Naive B cell (primary cell): Measurements from ENCODE around the gene LKAAEAR1. TPM values are rescaled to one million over a fixed set of nuclear protein-coding genes. Genes with fewer than 3 reads are reported as not detected.

Source experiments
- ATAC-seq, 2 donors: fragments of 150-1000 bp; cut with Tn5 transposase; 2 replicates each; pipeline ENCODE4 v1.10.0; 2021; ENCODE audit warnings: low read depth in 2 of 2, mild to moderate bottlenecking in 2 of 2, moderate library complexity in 2 of 2
- DNase-seq: peaks from one replicate; pipeline ENCODE4 v3.0.0; 2022
- H3K27ac Mint-ChIP-seq, 6 donors: one replicate each; pipeline ENCODE4 v1.8.0; 2020 to 2022; ENCODE audit warnings: mild to moderate bottlenecking in 6 of 6, mixed read lengths in 6 of 6, moderate library complexity in 5 of 6, inconsistent platforms in 2 of 6
- H3K27me3 Mint-ChIP-seq, 3 donors: one replicate each; pipeline ENCODE4 v1.8.0; 2021 to 2022; ENCODE audit warnings: mixed read lengths in 3 of 3, mild to moderate bottlenecking in 1 of 3
- H3K36me3 Mint-ChIP-seq, 2 donors: one replicate each; pipeline ENCODE4 v1.8.0; 2020 to 2022; ENCODE audit warnings: mixed read lengths in 2 of 2, inconsistent platforms in 1 of 2, mild to moderate bottlenecking in 1 of 2
- H3K4me1 Mint-ChIP-seq, 3 donors: one replicate each; pipeline ENCODE4 v1.8.0; 2020 to 2022; ENCODE audit warnings: mixed read lengths in 3 of 3, inconsistent platforms in 1 of 3, mild to moderate bottlenecking in 1 of 3, moderate library complexity in 1 of 3
- H3K4me3 Mint-ChIP-seq, 8 donors: one replicate each; pipeline ENCODE4 v1.8.0; 2020 to 2022; ENCODE audit warnings: mild to moderate bottlenecking in 8 of 8, mixed read lengths in 8 of 8, moderate library complexity in 8 of 8, inconsistent platforms in 2 of 8
- H3K9me3 Mint-ChIP-seq, 7 donors: one replicate each; pipeline ENCODE4 v1.8.0; 2020 to 2022; ENCODE audit warnings: mixed read lengths in 7 of 7, mild to moderate bottlenecking in 5 of 7, inconsistent platforms in 2 of 7, moderate library complexity in 1 of 7
- polyA plus RNA-seq, 6 donors: library from polyadenylated mRNA; unstranded; fragments of 300-500 nt; fragmentation: Illumina TruSeq; gene quantifications; one replicate each; pipeline ENCODE4 v1.2.3, GENCODE V29; 2021; ENCODE audit warnings: low read depth in 6 of 6

The LKAAEAR1 gene
- polyA plus RNA-seq, 6 donors from 2014 or later: 0.47 TPM; not detected in 5

DNA sequence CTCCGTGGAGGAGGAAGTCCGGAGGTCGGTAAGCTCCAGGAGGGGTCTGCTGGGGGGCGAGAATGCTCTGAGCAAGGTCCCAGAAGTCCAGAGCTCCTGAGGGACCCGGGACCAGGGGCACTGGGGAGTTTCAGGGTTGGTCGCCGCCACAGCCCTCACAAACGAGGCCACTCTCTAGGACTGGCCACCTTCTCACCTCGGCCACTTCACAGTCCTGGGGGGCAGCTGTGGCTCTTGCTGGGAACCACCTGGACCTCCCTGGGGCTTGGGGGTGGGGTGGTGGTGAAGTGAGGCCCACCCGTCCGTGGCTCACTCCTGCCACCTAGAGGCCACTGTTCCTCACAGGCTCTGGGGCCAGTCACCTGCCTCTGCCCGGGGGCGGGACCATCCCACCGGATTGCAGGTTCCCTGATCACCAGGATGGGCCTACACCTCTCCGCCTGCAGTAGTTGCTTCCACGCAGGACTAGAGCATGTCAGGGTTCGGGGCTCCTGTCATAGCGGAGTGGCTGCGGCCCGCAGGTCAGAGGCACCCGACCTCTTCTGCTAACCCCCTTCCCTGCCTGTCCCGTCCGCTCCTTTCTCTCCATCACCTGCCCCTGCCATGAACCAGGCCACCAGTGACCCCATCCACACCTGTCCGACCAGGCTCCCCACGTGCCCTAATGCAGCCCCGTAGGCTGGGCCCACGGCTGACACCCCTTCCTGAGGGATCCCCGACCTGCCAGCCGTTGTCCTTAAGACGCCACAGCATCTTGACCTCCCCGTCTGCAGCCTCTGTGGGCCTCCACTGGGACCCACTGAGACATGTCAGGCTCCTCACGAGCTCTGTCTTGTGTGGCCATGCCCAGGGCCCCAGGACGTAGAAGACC is 26.3 kb downstream of the LKAAEAR1 start:
- Mint-ChIP-seq H3K36me3 (no peaks in the 10 kb centered on the region), H3K4me1 (peaks cover 13 to 31% (median 20%) of the 10 kb centered on the region in 3 donors), H3K4me3 (peak overlapping the region in 7 of 8 donors; percentile 32 to 63 (median 55)), H3K27ac (peak overlapping the region in 3 of 6 donors; percentile 60 to 74 (median 67)), H3K27me3 (peaks cover 5 to 37% (median 22%) of the 10 kb centered on the region in 3 donors), H3K9me3 (no peaks in the 10 kb centered on the region)
- DNase-seq: peak; percentile 69
- ATAC-seq: peak; percentile 82 to 86

GRCh38 chr20:64056889-64057627 is 27.1 kb downstream of the LKAAEAR1 start:
- H3K9me3 Mint-ChIP-seq: no peaks in the 10 kb centered on the region
- peak overlapping the region in 3 of 6 donors; percentile 38 to 67 (median 60) for H3K27ac Mint-ChIP-seq
- H3K4me3 Mint-ChIP-seq: peak overlapping the region in 6 of 8 donors; percentile 20 to 60 (median 56)
- ATAC-seq (peak; percentile 12 to 27), DNase-seq (no peak)
- H3K4me1 Mint-ChIP-seq: peaks cover 13 to 32% (median 20%) of the 10 kb centered on the region in 3 donors
- peaks cover 5 to 43% (median 26%) of the 10 kb centered on the region in 3 donors for H3K27me3 Mint-ChIP-seq
- H3K36me3 Mint-ChIP-seq: no peaks in the 10 kb centered on the region

- H3K27ac Mint-ChIP-seq: no peak overlapping the region
- no peaks in the 10 kb centered on the region for H3K36me3 Mint-ChIP-seq
- no peak overlapping the region for H3K4me3 Mint-ChIP-seq
- peaks cover 13 to 32% (median 20%) of the 10 kb centered on the region in 3 donors for H3K4me1 Mint-ChIP-seq
- DNase-seq (no peak), ATAC-seq (no peak)
- H3K27me3 Mint-ChIP-seq: peaks cover 5 to 47% (median 31%) of the 10 kb centered on the region in 3 donors
- H3K9me3 Mint-ChIP-seq: no peaks in the 10 kb centered on the region
Observed at GRCh38 chr20:64056639-64056888, 27.6 kb downstream of the LKAAEAR1 start.

DNA sequence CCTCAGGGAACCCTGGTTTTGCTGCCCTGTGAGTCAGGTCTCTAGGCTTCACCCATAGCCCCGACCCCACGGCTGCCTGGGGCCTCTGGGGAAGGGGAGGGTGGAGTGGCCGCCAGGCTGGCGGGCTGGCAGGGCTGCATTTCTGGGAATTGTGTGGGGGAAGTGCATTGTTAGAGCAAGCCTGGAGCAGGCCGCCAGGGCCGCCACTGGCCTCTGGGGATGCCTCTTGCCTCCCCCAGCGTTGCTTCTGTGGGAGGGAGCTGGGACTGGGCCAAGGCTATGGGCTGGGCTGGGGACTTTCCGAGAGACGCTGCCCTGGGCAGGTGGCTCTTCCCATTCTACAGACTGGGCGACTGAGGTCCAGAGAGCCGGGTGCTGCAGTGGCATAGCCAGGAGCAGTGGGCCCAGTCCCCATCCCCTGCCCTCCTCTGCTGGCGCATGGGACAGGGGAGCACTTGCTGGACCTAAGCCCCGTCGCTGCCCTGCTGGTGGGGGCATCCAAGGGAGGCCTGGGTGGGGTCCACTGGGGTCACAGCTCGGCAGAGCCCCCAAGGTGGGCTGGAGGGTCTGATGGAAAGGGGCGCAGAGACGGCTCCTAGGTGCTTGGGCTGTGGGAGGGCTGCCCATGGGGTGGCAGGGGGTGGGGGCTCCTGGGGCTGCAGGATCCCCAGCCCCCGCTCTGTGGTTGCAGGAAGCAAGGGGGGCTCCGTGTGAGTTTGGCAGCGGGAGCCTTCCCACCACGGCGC is 28.1 kb downstream of the LKAAEAR1 start:
- peak overlapping the region in 1 of 8 donors; percentile 15 for H3K4me3 Mint-ChIP-seq
- DNase-seq (no peak), ATAC-seq (no peak)
- H3K4me1 Mint-ChIP-seq: peaks cover 13 to 32% (median 20%) of the 10 kb centered on the region in 3 donors
- H3K27me3 Mint-ChIP-seq: peaks cover 5 to 52% (median 33%) of the 10 kb centered on the region in 3 donors
- H3K9me3 Mint-ChIP-seq: no peaks in the 10 kb centered on the region
- H3K36me3 Mint-ChIP-seq: no peaks in the 10 kb centered on the region
- no peak overlapping the region for H3K27ac Mint-ChIP-seq

DNA sequence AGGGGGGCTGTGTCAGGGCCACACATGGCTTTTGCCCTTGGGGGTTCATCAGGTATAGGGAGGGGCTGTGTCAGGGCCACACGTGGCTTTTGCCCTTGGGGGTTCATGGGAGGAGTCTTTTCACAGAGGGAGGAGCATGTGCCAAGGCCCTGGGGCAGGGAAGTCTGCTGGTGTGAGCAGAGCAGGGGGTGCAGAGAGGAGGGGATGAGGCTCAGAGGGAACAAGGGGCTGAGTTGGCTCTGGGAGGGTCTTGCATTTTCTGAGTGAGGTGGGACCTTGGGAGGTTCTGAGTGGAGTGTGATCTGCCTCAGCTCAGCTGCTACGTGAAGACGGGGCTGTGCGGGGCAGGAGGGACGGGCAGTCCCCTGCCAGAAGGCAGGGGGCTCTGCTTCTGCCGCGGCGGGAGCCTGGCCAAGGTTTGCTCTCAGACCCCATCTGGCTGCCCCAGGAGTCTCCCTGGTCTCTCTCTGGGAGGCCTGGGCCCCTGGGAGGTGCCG is 28.8 kb downstream of the LKAAEAR1 start:
- H3K4me1 Mint-ChIP-seq: peaks cover 16 to 32% (median 20%) of the 10 kb centered on the region in 3 donors
- no peak for DNase-seq
- H3K27ac Mint-ChIP-seq: peak overlapping the region in 1 of 6 donors; percentile 62
- no peak overlapping the region for H3K4me3 Mint-ChIP-seq
- H3K36me3 Mint-ChIP-seq: no peaks in the 10 kb centered on the region
- H3K9me3 Mint-ChIP-seq: no peaks in the 10 kb centered on the region
- ATAC-seq: no peak
- peaks cover 5 to 59% (median 38%) of the 10 kb centered on the region in 3 donors for H3K27me3 Mint-ChIP-seq

- no peak overlapping the region for H3K27ac Mint-ChIP-seq
- H3K4me1 Mint-ChIP-seq: peaks cover 16 to 32% (median 20%) of the 10 kb centered on the region in 3 donors
- H3K27me3 Mint-ChIP-seq: peaks cover 6 to 63% (median 40%) of the 10 kb centered on the region in 3 donors
- DNase-seq (no peak), ATAC-seq (no peak)
- H3K4me3 Mint-ChIP-seq: peak overlapping the region in 1 of 8 donors; percentile 5
- no peaks in the 10 kb centered on the region for H3K36me3 Mint-ChIP-seq
- no peaks in the 10 kb centered on the region for H3K9me3 Mint-ChIP-seq
Observed at GRCh38 chr20:64053841-64054661, 30.1 kb downstream of the LKAAEAR1 start.

DNA sequence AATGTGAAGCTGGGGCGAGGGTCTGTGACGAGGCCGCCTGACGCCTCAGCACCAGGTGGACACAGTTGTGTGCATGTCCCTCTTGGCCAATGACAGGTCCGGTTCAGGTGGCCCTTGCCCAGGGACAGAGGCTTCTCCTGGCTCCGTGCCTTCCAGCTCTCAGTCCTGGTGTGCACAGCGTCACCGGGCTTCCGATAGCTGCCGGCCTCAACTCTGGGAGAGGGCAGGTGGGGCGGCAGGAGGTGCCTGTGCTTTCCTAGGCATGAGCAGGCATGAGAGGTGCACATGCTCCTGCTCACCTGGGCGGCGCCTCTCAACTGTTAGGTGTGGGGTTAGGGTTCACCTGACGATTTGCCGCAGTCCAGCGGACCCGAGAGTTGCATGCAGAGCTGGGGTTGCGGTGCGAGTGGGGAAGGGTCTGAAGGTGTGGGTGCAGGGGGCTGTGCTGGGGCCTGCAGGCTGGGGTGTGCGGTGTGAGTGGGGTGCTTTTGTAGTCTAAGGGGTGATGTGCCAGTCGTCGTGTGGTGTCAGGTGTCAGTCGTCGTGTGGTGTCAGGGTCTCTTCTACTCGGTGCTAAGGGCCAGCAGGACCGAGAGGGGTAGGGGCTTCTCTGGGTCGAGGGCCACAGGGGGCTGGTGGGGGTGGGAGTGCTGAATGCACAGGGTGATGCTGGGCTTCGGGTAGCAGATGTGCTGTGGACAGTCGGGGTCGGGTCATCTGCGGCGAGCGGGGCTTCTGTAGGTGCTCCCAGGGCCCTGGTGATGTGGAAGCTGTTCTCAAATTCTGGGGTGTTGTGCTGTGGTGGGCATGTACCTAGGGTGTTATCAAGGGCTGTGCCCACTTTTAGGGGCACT is 31.0 kb downstream of the LKAAEAR1 start:
- Mint-ChIP-seq H3K4me1 (peaks cover 12 to 28% (median 15%) of the 10 kb centered on the region in 3 donors), H3K36me3 (no peaks in the 10 kb centered on the region), H3K9me3 (no peaks in the 10 kb centered on the region), H3K27me3 (peaks cover 9 to 64% (median 40%) of the 10 kb centered on the region in 3 donors), H3K27ac (no peak overlapping the region), H3K4me3 (peak overlapping the region in 1 of 8 donors; percentile 5)
- no peak for DNase-seq
- ATAC-seq: no peak

DNA sequence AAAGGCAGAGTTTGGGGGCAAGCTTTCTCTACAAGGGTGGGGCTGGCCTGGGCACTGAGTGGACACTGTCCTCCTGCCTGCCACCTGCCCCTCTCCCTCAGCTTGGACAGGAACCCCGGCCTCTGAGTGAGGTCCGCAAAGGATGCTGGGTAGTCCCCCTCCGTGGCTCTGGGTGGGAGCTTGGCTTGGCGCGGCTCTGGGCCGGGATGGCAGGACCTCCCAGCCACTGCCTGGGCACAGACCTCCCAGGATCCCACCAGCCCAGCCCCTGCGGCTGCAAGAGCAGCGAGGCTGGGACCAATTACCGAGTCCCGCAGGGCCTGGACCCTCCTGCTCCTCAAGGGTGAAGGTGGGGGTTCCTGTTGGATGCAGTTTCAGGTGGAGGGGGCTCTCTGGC is 31.9 kb downstream of the LKAAEAR1 start:
- Mint-ChIP-seq H3K4me1 (peaks cover 9 to 19% (median 11%) of the 10 kb centered on the region in 3 donors), H3K9me3 (no peaks in the 10 kb centered on the region), H3K27ac (no peak overlapping the region), H3K27me3 (peaks cover 9 to 66% (median 46%) of the 10 kb centered on the region in 3 donors), H3K36me3 (no peaks in the 10 kb centered on the region), H3K4me3 (no peak overlapping the region)
- ATAC-seq (no peak), DNase-seq (no peak)

GRCh38 chr20:64051561-64052325 is 32.5 kb downstream of the LKAAEAR1 start:
- Mint-ChIP-seq H3K36me3 (no peaks in the 10 kb centered on the region), H3K4me3 (peak overlapping the region in 2 of 8 donors; percentile 12 to 71), H3K9me3 (no peaks in the 10 kb centered on the region), H3K27me3 (peaks cover 9 to 72% (median 52%) of the 10 kb centered on the region in 3 donors), H3K27ac (no peak overlapping the region), H3K4me1 (peaks cover 9 to 17% (median 11%) of the 10 kb centered on the region in 3 donors)
- ATAC-seq (no peak), DNase-seq (no peak)

GRCh38 chr20:64051033-64051452 is 33.2 kb downstream of the LKAAEAR1 start:
- H3K36me3 Mint-ChIP-seq: no peaks in the 10 kb centered on the region
- H3K4me3 Mint-ChIP-seq: peak overlapping the region in 1 of 8 donors; percentile 47
- no peak overlapping the region for H3K27ac Mint-ChIP-seq
- H3K4me1 Mint-ChIP-seq: peaks cover 9 to 17% (median 11%) of the 10 kb centered on the region in 3 donors
- DNase-seq: no peak
- no peaks in the 10 kb centered on the region for H3K9me3 Mint-ChIP-seq
- H3K27me3 Mint-ChIP-seq: peaks cover 15 to 76% (median 59%) of the 10 kb centered on the region in 3 donors
- ATAC-seq: no peak
